CD8-positive, alpha-beta memory T cell (primary cell): ENCODE results near the gene NRF1. TPM values are rescaled to one million over a fixed set of nuclear protein-coding genes. Genes with fewer than 3 reads are reported as not detected.
"Not testable (repeated sequence)": the region's sequence is repeated elsewhere in the genome, so short reads cannot be mapped to it uniquely, and the experiment has no call there.

Experiments
- CTCF ChIA-PET: fragments of 350-600 bp; sonication (Branson Sonifier 250); formaldehyde crosslinking; loops from one replicate; lab custom pipeline; 2021; ENCODE audit warnings: antibody characterized with exemption; lab: Charles Lee
- POLR2A ChIA-PET: fragments of 350-600 bp; sonication (Branson Sonifier 250); formaldehyde crosslinking; loops from one replicate; lab custom pipeline; 2021; ENCODE audit warnings: antibody characterized with exemption; lab: Charles Lee
- DNase-seq, 5 donors: peaks; one replicate each; pipeline versions ENCODE4 v3.0.0 to v3.0.0-alpha.2; 2020 to 2022; ENCODE audit warnings: mixed read lengths in 1 of 5
- H3K27ac ChIP-seq: one replicate; pipeline ENCODE4 v1.7.0; 2013; ENCODE audit warnings: low read depth, mild to moderate bottlenecking, low read length, moderate library complexity
- H3K27me3 ChIP-seq: 2 replicates; pipeline ENCODE4 v1.7.0; 2013; ENCODE audit warnings: low read length, mild to moderate bottlenecking; ENCODE audit not compliant: insufficient read depth, poor library complexity, severe bottlenecking
- H3K36me3 ChIP-seq: 2 replicates; pipeline ENCODE4 v1.7.0; 2013; ENCODE audit warnings: mild to moderate bottlenecking, low read length, moderate library complexity; ENCODE audit not compliant: insufficient read depth
- H3K4me1 ChIP-seq: 2 replicates; pipeline ENCODE4 v1.7.0; 2013; ENCODE audit warnings: mild to moderate bottlenecking, low read length, moderate library complexity; ENCODE audit not compliant: insufficient read depth
- H3K4me3 ChIP-seq: 2 replicates; pipeline ENCODE4 v1.7.0; 2013; ENCODE audit warnings: mild to moderate bottlenecking, low read length
- H3K9me3 ChIP-seq: 2 replicates; pipeline ENCODE4 v1.7.0; 2013; ENCODE audit warnings: mild to moderate bottlenecking, low read length
- H3K27ac Mint-ChIP-seq, 8 donors: one replicate each; pipeline ENCODE4 v1.8.0; 2020 to 2021; ENCODE audit warnings: mixed read lengths in 8 of 8, mild to moderate bottlenecking in 6 of 8, inconsistent platforms in 3 of 8, moderate library complexity in 3 of 8
- H3K27me3 Mint-ChIP-seq, 2 donors: one replicate each; pipeline ENCODE4 v1.8.0; 2020 to 2021; ENCODE audit warnings: mixed read lengths in 2 of 2, mild to moderate bottlenecking in 1 of 2, moderate library complexity in 1 of 2
- H3K36me3 Mint-ChIP-seq, 3 donors: one replicate each; pipeline ENCODE4 v1.8.0; 2020 to 2021; ENCODE audit warnings: mixed read lengths in 3 of 3, inconsistent platforms in 1 of 3, mild to moderate bottlenecking in 1 of 3
- H3K4me1 Mint-ChIP-seq, 3 donors: one replicate each; pipeline ENCODE4 v1.8.0; 2020 to 2021; ENCODE audit warnings: mixed read lengths in 3 of 3, inconsistent platforms in 1 of 3, mild to moderate bottlenecking in 1 of 3
- H3K4me3 Mint-ChIP-seq, 7 donors: one replicate each; pipeline ENCODE4 v1.8.0; 2020 to 2021; ENCODE audit warnings: mixed read lengths in 7 of 7, mild to moderate bottlenecking in 6 of 7, moderate library complexity in 4 of 7, inconsistent platforms in 2 of 7
- H3K9me3 Mint-ChIP-seq, 5 donors: one replicate each; pipeline ENCODE4 v1.8.0; 2020 to 2022; ENCODE audit warnings: mixed read lengths in 5 of 5, mild to moderate bottlenecking in 3 of 5, moderate library complexity in 2 of 5, inconsistent platforms in 1 of 5
- polyA plus RNA-seq: library from polyadenylated mRNA; unstranded; fragments of 300-500 nt; fragmentation: Illumina TruSeq; gene quantifications from one replicate; pipeline ENCODE4 v1.2.3, GENCODE V29; 2021
- total RNA-seq, 2 experiments: library from RNA; stranded (reverse); gene quantifications; one replicate each; pipeline ENCODE4 v1.2.3, GENCODE V29; 2021

NRF1 gene
- total and polyA plus RNA-seq, 3 experiments from 2014 or later = 22.6 to 23.7 (median 23.3) TPM

DNA sequence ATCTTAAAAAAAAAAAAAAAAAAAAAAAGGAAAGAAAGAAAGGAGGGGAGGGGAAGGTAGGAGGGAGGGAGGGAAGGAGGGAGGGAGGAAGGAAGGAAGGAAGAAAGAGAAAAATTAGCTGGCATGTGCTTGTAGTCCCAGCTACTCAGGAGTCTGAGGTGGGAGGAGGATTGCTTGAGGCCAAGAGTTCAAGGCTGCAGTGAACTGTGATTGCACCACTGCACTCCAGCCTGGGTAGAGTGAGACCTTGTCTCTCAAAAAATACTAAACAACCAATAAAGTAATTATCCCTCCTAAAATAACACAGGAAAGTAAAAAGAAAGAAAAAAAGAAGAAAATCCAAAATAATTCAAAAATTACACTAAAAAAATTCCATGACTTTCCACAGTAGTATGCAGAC lies 13.8 kb upstream of the NRF1 start:
- Histone ChIP-seq H3K36me3 (no peaks in the 10 kb centered on the region), H3K9me3 (no peaks in the 10 kb centered on the region), H3K27me3 (no peaks in the 10 kb centered on the region), H3K27ac (no peak overlapping the region), H3K4me1 (no peaks in the 10 kb centered on the region), H3K4me3 (no peak overlapping the region)
- H3K36me3 Mint-ChIP-seq = no peaks in the 10 kb centered on the region
- H3K27ac Mint-ChIP-seq = no peak overlapping the region
- POLR2A ChIA-PET = no interaction called here
- H3K4me1 Mint-ChIP-seq = peaks cover 2 to 10% (median 5%) of the 10 kb centered on the region in 3 donors
- DNase-seq = no peak
- H3K27me3 Mint-ChIP-seq = peaks cover 5 to 8% of the 10 kb centered on the region in 2 donors
- CTCF ChIA-PET = interaction anchor here (1.3 kb wide), 1 partner anchor 10 kb away, joined by 3 read pairs; no protein-coding TSS in a partner anchor
- H3K9me3 Mint-ChIP-seq = no peaks in the 10 kb centered on the region
- H3K4me3 Mint-ChIP-seq = no peak overlapping the region

DNA sequence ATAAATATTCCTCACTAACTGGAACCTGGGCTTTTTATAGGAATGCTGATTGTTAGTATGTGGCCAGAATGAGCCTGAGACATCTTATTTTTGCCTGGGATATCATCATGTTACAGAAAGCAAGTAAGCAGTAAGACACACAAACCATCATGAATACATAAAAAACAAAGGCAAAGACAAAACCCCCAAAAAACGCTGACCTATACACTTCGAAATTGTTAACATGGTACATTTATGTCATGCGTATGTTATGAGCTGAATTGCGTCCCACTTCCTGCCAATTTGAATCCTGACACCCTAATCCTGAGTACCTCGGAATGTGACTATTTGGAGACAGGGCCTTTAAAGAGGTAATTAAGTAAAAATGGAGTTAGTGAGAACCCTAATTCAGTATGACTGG lies 12.3 kb upstream of the NRF1 start:
- no peaks in the 10 kb centered on the region for H3K36me3 Mint-ChIP-seq
- peaks cover 5 to 15% (median 8%) of the 10 kb centered on the region in 3 donors for H3K4me1 Mint-ChIP-seq
- DNase-seq = no peak
- H3K4me3 Mint-ChIP-seq = no peak overlapping the region
- Histone ChIP-seq H3K9me3 (no peaks in the 10 kb centered on the region), H3K27me3 (no peaks in the 10 kb centered on the region), H3K27ac (no peak overlapping the region), H3K36me3 (no peaks in the 10 kb centered on the region), H3K4me3 (no peak overlapping the region), H3K4me1 (no peaks in the 10 kb centered on the region)
- no peak overlapping the region for H3K27ac Mint-ChIP-seq
- POLR2A ChIA-PET = no interaction called here
- CTCF ChIA-PET = interaction anchor here (1.3 to 1.5 kb wide), 2 partner anchors 9 to 13 kb away, joined by 3 to 4 read pairs; no protein-coding TSS in a partner anchor
- peaks cover 4 to 5% of the 10 kb centered on the region in 2 donors for H3K27me3 Mint-ChIP-seq
- no peaks in the 10 kb centered on the region for H3K9me3 Mint-ChIP-seq

DNA sequence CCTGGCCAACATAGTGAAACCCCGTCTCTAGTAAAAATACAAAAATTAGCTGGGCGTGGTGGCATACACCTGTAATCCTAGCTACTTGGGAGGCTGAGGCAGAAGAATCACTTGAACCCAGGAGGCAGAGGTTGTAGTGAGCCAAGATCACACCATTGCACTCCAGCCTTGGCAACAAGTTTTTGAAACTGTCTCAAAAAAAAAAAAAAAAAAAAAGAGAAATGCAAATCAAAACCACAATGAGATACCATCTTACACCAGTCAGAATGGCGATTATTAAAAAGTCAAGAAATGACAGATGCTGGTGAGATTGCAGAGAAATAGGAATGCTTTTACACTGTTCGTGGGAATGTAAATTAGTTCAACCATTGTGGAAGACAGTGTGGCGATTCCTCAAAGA lies 7.9 kb upstream of the NRF1 start:
- H3K27ac ChIP-seq, H3K27me3 Mint-ChIP-seq, H3K36me3 ChIP-seq, H3K27ac Mint-ChIP-seq, H3K36me3 Mint-ChIP-seq, H3K4me1 ChIP-seq, H3K4me3 Mint-ChIP-seq, DNase-seq, H3K9me3 Mint-ChIP-seq, H3K9me3 ChIP-seq, POLR2A ChIA-PET, H3K4me3 ChIP-seq, H3K27me3 ChIP-seq: not testable (repeated sequence)
- peaks cover 17 to 21% (median 19%) of the 10 kb centered on the region in 3 donors for H3K4me1 Mint-ChIP-seq
- CTCF ChIA-PET = interaction anchor here (0.7 to 3.1 kb wide), 4 partner anchors 8 to 208 kb away, joined by 3 to 8 read pairs (median 3); partner anchors contain the start of gene NRF1

DNA sequence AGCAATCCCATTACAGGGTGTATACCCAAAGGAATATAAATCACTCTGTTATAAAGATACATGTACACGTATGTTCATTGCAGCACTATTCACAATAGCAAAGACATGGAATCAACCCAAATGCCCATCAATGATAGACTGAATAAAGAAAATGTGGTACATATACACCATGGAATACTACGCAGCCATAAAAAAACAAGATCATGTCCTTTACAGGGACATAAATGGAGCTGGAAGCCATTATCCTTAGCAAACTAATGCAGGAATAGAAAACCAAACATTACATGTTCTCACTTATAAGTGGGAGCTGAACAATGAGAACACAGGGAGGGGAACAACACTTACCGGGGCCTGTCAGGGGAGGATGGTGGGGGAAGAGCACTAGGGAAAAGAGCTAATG lies 7.5 kb upstream of the NRF1 start:
- H3K27me3 ChIP-seq, H3K36me3 ChIP-seq, H3K27ac ChIP-seq, DNase-seq, H3K4me1 ChIP-seq, POLR2A ChIA-PET, H3K36me3 Mint-ChIP-seq, H3K9me3 ChIP-seq, H3K4me3 Mint-ChIP-seq, H3K4me3 ChIP-seq, H3K27me3 Mint-ChIP-seq, H3K9me3 Mint-ChIP-seq: not testable (repeated sequence)
- CTCF ChIA-PET = interaction anchor here (1.1 to 3.1 kb wide), 3 partner anchors 8 to 46 kb away, joined by 3 to 8 read pairs (median 3); partner anchors contain the start of gene NRF1
- Mint-ChIP-seq H3K4me1 (peaks cover 17 to 25% (median 19%) of the 10 kb centered on the region in 3 donors), H3K27ac (peak overlapping the region in 3 of 8 donors; percentile 25 to 60 (median 37))

DNA sequence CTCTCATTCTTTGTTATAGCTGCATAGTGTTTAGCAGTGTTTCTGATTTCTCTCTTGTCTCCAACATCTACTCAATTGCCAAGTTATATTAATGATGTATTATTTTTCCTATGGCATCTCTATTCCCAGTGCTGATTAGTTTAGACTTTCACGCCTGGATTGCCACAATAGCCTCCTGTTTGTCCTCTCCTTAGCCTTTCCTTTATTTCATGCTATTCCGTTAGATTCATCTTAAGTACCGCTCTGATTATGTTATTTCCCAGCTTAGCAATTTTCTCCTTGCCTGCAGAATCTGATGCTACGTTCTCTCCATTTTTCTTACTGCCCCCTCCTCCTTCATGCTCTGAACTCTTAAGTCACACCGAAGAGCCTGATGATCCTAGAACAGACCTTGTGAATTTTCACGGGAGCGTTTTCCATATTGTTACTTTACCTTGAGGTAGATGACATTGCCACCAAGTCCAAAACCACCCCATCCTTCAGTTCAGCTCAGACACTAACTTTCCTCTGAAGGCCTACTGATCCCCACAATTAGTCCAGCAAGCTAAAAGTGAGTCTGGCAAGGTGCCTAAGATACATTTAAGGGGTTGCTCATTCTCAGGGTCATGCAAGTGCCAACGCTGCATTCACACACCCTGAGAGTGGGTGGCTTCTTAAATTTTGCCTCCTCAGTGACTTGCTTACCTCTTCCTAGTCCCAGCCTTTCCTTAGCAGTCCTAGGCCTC lies 6.6 kb upstream of the NRF1 start:
- Mint-ChIP-seq H3K27me3 (no peaks in the 10 kb centered on the region), H3K4me3 (no peak overlapping the region), H3K27ac (peak overlapping the region in 5 of 8 donors; percentile 29 to 74 (median 32)), H3K9me3 (no peaks in the 10 kb centered on the region), H3K36me3 (peaks cover 0 to 18% (median 2%) of the 10 kb centered on the region in 3 donors), H3K4me1 (peaks cover 24 to 34% (median 27%) of the 10 kb centered on the region in 3 donors)
- no peaks in the 10 kb centered on the region for H3K4me1 ChIP-seq
- H3K27ac ChIP-seq = no peak overlapping the region
- no peak overlapping the region for H3K4me3 ChIP-seq
- DNase-seq = no peak
- H3K27me3 ChIP-seq = no peaks in the 10 kb centered on the region
- CTCF ChIA-PET = no interaction called here
- H3K9me3 ChIP-seq = no peaks in the 10 kb centered on the region
- POLR2A ChIA-PET = interaction anchor here (0.6 kb wide), 1 partner anchor 211 kb away, joined by 6 read pairs; no protein-coding TSS in a partner anchor
- no peaks in the 10 kb centered on the region for H3K36me3 ChIP-seq

- Histone ChIP-seq H3K27ac (no peak overlapping the region), H3K4me1 (peaks cover 10% of the 10 kb centered on the region), H3K27me3 (no peaks in the 10 kb centered on the region), H3K36me3 (no peaks in the 10 kb centered on the region), H3K4me3 (no peak overlapping the region), H3K9me3 (no peaks in the 10 kb centered on the region)
- Mint-ChIP-seq H3K27ac (peak overlapping the region in 6 of 8 donors; percentile 21 to 99 (median 76)), H3K4me1 (peaks cover 28 to 46% (median 31%) of the 10 kb centered on the region in 3 donors), H3K36me3 (peaks cover 0 to 20% (median 2%) of the 10 kb centered on the region in 3 donors), H3K27me3 (no peaks in the 10 kb centered on the region), H3K4me3 (no peak overlapping the region), H3K9me3 (no peaks in the 10 kb centered on the region)
- DNase-seq = no peak
- ChIA-PET POLR2A (no interaction called here), CTCF (interaction anchor here (1.3 to 1.5 kb wide), 2 partner anchors 21 to 230 kb away, joined by 3 read pairs; no protein-coding TSS in a partner anchor)
Observed at GRCh38 chr7:129605960-129606614, 5.4 kb upstream of the NRF1 start.

DNA sequence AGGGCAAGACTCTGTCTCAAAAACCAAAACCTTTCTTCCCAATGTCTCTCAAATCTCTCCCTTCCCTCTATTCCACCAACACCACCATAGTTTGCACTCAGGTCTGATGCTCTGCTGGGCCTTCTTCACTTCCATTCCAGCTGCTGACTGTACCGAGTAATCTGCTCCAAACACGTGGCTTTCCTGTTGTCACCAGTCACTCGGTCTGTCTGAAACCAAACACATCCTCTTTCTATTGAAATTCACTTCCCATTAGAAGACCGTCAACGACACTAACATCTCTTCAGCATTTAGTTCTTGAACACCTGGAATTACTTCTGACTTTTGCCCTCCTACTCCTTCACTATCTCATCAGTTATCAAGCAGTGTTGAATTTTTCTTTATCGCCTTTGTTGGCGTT lies 4.7 kb upstream of the NRF1 start:
- no peaks in the 10 kb centered on the region for H3K27me3 Mint-ChIP-seq
- peaks cover 28 to 47% (median 32%) of the 10 kb centered on the region in 3 donors for H3K4me1 Mint-ChIP-seq
- Histone ChIP-seq H3K4me1 (peaks cover 10% of the 10 kb centered on the region), H3K27ac (no peak overlapping the region), H3K4me3 (no peak overlapping the region), H3K27me3 (no peaks in the 10 kb centered on the region), H3K9me3 (no peaks in the 10 kb centered on the region), H3K36me3 (no peaks in the 10 kb centered on the region)
- CTCF ChIA-PET = interaction anchor here (1.3 to 1.5 kb wide), 4 partner anchors 21 to 231 kb away, joined by 3 to 4 read pairs (median 4); no protein-coding TSS in a partner anchor
- H3K36me3 Mint-ChIP-seq = peaks cover 0 to 23% (median 2%) of the 10 kb centered on the region in 3 donors
- POLR2A ChIA-PET = no interaction called here
- peak overlapping the region in 1 of 7 donors; percentile 69 for H3K4me3 Mint-ChIP-seq
- H3K27ac Mint-ChIP-seq = peak overlapping the region; percentile 3 to 99 (median 61)
- no peak for DNase-seq
- H3K9me3 Mint-ChIP-seq = no peaks in the 10 kb centered on the region
